Renal cortex interstitium (tissue), 11 donors: Measurements from ENCODE around the gene TRIM65. TPM values are rescaled to one million over a fixed set of nuclear protein-coding genes. Genes with fewer than 3 reads are reported as not detected.
"Not testable (repeated sequence)": the region's sequence is repeated elsewhere in the genome, so short reads cannot be mapped to it uniquely, and the experiment has no call there.

ENCODE experiments used
- DNase-seq, 11 donors: peaks; one replicate each; pipeline ENCODE4 v3.0.0-alpha.2; 2013; ENCODE audit warnings: low read depth in 9 of 11, low spot score in 4 of 11; ENCODE audit errors: extremely low read depth in 1 of 11
- polyA plus RNA-seq, 3 donors: library from polyadenylated mRNA; unstranded; fragments of 120-200 nt; gene quantifications; one replicate each; pipeline ENCODE4 v1.2.1, GENCODE V29; 2013; ENCODE audit not compliant: insufficient read length in 3 of 3

The TRIM65 gene
- polyA plus RNA-seq, 3 donors = 11.2 to 18.4 (median 15.5) TPM

DNA sequence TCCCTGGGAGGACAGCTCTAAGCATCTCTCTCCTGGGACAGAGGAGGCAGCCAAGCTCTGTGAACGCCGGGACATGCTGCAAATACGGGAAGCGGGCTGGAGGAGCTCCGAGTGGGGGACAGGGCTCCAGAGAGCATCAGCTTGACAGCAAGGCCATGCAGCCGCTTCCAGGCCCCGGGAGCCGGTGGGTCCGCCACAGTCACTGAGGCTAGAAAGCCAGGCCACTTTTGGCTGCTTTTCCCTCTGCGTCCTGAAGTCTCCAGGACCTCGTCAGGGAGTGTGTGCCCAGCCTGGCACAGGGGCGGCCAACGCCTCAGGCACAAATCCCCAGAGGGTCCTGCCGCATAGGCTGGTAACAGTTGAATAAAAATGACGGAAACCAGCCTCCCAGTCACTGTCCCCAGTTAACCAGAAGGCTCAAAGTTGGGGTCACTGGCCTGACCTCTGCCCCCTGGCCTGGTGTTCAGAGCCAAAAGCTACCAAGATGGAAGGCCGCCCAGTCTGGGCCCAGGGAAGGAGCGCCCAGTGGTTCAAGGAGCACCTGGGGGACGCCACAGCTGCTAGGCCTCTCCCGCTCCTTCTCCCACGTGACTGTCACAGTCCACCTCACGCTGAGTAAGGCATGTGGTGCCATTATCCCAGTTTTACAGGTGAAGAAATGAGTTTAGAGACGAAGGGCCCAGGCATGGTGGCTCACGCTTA lies 3.2 kb upstream of the TRIM65 start:
- no peak for DNase-seq

DNA sequence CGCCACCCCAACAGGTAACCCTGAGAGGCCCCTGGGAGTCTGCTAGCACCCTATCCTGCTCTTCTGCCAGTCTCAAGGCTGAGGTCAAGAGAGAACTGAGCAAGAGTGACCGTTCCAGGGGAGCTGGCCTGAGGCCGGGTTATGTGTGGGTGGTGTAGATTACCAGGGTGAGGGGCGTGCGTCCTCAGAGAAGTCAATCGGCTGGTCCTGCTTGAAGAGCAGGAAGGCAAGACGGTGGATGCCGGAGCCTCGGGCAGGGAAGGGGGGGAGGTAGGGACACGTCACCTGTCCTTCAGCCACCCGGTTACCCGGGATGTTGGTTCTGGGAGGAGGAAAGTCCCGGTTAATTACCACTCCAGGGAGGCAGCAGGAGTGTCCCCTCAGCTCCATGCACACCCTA lies 2.6 kb upstream of the TRIM65 start:
- no peak for DNase-seq

DNA sequence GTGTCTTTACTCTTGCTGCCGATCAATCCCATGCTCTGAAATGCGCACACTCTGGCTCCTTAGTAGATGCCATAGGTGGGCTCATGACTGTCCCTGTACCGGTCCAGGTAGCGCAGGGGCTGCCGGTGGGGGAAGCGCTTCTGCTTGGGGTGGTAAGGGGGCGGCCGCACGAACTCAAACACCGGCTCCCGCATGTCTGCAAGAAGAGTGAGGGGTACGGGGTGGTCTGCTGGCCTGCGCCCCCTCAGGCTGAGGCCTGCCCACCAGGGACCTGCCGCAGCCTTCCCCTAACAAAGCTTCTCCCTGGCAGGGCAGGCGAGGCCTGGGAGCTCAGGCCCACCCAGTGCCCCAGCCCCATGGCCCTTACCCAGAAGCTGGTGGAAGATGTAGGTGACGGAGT lies 2.0 kb upstream of the TRIM65 start:
- no peak for DNase-seq

DNA sequence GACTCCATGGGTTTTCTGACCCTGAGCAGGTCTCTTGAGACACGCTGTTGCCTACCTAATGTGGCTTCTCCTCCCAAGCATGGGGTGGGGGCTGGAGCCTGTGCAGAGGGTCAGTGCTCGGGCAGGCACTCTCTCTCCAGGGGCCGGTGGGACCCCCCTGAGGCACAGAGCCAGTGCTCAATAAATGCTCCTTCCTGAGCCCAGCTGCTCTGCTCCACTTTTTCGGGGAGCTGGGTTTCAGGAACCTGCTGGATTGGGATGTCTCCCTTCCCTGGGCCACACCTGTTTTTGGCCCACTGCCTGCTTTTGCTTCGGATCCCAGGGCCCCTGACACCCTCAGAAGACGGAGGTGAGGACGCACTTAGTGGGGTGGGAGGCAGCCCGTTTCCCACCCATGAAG lies 1.3 kb upstream of the TRIM65 start:
- DNase-seq = no peak

DNA sequence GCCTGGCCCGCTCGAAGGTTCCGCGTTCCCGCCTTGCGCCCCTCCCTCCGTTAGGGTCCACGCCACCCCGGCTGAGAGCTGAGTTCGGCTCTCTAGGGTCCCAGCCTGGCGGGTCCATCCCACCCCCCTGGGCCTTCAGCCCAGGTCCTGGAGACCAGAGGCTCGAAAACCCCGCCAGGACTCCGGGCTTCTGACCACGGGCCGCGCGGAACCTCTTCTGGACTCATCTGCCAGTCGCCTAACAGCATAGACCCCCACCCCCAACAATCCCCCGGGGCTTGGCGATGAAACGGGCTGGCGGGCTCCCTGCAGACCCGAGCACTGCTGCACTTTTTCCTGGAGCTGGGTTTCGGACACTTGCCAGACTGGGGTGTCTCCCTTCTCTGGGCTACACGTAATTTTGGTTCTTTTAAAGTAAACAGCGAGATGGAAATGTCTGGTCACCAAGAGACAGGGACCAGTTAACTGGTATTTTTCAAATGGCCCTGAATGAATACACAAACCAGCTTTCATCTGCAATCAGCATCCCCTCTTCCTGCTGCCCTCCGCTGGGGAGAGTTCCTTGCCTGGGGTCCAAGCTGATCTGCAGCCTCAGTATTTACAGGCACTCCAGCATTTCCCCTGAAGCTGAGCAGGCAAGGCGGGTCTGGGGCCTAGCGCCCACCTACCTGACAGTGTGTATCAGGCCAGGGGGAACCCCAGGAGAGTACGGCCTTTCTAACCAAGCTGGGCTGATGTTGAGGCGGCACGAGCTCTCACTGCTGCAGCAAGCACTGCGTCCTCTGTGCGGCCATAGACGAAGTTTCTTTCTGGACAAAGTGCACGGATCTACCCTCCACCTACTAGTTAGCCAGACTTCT lies 639 bp upstream of the TRIM65 start:
- no peak for DNase-seq

DNA sequence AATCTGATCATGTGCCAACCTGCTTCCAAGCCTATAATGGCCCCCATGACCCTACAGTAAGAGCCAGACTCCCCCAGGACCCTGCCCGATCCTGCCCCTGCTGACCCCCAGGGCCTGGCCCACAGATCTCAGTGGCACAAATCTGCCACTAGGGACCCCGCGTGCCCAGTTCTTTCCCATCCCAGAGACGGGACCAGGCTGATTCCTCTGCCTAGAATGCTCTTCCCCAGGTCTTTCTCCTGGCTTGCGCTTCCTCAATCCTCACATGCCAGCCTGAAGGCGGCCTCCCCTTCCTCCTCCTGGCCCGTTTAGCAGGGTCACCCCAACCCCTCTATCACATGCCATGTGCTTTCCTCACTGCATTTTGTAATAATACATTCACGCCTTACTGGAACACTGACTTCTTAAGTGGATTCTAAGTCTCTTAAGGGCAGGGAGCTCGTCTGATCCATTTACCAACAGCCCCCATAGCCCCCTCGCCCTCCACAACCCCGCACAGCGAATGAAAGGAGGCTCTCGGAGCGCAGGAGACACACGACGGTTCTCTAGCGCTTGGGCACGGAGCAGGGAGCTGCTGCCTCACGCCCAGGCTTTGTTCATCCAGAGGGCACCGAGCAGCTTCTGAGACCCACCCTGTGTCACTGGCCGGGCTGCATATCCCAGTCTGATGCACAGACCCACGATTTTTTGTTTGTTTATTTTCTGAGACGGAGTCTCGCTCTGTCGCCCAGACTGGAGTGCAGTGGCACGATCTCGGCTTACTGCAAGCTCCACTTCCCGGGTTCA lies 1.2 kb downstream of the TRIM65 start:
- no peak for DNase-seq

DNA sequence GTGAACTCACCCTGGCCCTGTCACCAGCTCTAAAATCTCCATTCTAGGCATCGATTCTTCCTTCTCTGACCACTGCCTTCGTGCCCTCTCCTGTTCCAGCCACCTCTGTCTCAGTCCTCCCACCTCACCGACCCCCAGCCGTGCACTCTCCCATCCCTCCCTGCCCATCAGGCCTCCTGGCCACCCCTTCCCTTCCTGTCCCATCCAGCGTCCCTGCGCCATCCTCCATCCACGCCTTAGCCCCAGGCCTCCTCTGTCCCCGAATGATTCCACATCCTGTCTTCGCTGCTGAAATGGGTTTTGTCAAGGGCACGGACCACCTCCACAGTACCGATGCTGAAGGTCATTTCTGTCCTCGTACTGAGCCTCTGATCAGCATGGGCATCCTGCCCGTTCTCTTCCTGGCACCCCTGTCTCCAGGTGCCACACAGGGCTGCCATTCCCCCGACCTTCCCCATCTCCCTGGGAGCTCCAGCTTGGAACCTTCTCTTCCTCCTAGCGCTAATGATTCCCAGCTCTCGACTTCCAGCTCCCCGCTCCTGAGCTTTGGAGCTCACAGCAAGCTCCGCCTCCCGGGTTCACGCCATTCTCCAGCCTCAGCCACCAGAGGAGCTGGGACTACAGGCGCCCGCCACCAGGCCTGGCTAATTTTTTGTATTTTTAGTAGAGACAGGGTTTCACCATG lies 2.6 kb downstream of the TRIM65 start:
- DNase-seq = no peak

DNA sequence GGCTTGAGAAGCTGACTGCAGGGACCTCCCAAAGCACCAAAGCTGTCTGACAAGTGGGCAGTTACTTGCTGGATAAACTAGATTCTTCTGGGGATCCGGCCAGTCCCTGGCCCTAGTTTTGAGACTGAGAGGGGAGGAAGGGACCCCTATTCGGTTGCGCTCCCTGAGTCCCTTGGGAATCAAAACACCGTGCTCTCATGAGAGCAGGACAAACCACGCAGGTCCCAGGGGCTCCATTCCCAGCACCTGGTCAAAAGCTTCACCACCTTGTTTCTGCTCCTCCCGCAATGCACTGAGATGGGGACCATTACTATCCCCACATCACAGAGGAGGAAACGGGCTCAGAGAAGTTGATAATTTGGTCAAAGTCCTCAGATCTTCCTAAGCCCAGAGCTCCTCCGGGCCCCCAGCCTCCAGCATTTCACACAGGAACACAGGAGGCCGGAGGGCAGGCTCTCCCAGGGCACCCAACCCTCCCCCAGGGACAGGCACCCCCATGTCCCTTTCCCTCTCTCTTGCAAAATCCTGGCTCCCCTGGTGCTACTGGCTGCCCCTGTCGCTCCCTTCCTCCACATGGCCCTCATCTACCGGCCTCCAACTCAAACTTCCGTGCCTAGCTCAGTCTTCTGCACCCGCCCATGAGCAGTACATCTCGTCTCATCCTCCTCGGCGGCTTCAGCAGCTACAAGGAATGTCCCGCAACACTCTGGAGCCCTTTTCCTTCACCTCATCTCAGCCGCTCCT lies 3.3 kb downstream of the TRIM65 start:
- no peak for DNase-seq

DNA sequence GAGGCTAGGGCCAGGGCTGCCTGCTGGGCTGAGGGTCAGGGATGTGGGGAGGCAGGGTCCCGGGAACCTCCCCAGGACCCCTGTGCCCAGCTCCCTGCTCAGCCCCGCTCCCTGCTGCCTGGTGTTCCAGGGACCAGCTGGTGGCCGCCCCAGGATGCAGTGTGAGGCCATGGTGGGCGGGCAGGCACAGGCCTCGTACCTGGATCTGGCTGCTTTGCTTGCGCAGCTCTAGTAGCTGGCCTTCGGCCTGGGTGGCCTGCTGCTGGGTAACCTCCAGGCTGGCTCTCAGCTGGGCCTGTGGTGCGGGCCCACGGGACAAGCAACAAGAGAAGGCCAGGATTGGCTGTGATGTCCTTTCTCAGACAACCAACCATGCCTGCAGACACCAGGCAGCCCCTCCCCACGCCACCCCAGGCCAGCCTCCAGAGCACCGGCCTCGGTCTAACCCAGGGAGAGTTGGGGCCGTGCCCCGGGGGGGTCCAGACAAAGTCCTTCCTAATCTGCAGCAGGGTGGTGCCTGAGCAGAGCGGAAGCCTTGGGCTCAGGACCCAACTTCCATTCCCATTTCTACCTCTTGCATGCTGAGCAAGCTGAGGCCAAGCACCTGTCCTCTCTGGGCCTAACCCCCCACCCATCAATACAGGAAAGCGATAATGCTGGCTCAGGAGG lies 4.1 kb downstream of the TRIM65 start:
- no peak for DNase-seq

DNA sequence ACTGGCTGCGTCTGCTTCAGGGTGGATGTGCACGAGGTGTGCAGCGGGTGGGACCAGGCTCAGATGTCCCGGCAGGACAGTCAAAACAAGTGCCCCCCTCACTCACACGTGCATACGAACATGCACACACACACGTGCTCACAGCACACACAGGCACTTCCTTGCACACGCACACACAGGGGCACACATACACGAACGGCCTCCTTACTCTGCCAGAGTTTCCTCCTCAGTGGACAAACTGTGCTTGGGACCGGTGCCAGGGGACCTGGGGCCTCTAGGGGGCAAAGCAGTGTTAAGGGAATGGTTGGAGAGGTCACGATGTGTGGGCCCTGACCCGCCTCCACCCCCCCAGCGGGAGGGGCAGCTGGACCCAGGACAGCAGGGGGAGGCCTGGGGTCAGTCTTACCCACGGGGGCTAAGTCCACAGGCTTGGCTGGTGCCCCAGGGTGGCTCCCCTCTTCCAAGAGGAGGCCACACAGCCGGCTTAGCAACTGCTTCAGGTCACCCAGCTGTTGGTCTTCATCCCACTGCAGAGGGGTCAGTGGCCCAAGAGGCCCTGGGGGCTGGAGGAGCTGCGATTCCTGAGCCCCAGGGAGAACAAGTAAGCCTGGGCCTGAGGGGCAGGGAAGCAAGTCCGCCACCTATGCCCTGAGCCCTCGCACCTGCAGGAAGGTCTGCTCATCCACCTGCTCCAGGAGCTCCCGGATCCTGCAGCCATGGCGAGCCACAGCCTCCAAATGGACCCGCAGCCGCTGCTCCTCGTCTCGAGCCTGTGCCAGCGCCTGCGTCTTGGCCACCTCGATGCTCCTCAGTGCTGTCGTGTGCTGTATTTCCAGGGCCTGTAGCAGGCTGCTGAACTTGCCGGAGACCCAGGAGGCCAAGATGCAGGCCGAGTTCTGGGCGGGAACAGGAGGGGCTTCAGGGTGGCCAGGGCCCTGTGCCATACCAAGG lies 4.9 kb downstream of the TRIM65 start:
- DNase-seq = no peak

DNA sequence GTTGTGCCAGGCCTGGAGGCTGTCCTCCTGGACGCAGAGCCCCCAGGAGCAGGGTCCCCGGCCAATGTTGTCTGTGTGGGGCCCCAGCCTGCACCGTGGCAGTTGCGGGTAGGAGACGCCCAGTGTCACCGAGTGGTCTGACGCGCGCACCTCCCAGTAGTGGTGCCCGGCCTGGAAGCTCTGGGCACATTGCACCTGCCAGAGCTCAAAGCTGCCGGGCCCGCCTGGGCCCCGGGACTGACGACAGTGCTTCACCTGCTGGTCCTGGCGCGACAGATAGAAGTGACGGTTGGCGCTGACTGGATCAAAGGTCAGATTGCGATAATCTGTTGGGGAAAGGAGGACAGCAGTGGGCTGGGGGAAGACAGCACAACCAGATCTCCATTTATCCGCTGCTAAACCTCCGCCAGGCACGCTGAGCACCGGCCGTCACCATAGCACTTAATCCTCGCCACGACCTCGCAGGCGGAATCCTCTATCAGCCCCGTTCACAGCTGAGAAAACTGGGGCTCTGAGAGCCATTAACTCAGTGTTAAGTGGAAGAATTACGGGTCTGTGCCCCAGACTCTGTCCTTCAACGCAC lies 5.6 kb downstream of the TRIM65 start:
- DNase-seq = no peak

DNA sequence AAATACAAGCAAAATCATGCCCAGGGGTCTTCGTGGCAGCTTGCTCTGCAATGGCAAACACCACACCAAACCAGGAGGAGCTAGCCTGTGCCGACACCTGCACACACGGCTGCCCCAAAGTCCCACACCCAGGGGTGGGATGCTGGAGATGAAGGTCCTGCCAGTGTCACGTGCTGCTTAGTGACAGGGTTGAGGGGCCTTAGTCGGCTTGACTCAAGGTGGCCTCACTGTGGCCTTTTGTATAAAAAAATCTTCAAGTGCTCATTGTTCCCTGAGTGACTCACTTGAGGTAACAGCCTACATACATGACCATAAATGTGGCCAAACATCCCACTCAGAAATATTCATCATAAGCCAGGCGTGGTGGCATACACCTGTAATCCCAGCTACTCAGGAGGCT lies 7.3 kb downstream of the TRIM65 start:
- DNase-seq = no peak

DNA sequence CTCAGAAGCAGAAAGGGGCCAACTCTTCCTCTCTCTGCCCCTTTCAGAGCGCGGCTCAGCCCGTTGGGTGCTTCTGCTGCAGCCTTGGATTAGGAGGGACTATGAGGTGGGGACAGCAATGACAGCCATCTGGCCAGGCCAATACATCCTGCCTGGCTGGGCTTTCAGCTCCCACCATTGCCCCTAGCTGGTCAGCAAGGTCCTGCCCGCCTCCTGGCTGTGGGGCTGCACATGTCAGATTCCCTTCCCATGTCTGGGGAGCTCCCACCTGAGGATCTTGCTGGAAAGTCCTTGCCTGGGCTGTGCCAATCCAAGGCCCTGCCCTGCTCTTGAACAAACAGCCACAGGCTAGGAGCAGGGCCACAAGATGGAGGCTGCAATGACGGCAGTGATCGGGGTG lies 8.3 kb downstream of the TRIM65 start:
- DNase-seq = no peak

DNA sequence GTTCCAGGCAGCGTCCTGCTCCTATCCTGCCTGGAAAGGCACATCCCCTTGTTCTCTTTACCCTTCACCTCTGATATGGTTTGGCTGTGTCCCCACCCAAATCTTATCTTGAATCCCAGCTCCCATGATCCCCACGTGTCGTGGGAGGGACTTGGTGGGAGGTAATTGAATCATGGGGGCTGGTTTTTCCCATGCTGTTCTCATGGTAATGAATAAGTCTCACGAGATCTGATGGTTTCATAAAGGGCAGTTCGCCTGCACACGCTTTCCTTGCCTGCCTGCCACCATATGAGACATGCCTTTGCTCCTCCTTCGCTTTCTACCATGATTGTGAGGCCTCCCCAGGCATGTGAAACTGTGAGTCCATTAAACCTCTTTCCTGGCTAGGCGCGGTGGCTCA lies 10.9 kb downstream of the TRIM65 start:
- DNase-seq = not testable (repeated sequence)

DNA sequence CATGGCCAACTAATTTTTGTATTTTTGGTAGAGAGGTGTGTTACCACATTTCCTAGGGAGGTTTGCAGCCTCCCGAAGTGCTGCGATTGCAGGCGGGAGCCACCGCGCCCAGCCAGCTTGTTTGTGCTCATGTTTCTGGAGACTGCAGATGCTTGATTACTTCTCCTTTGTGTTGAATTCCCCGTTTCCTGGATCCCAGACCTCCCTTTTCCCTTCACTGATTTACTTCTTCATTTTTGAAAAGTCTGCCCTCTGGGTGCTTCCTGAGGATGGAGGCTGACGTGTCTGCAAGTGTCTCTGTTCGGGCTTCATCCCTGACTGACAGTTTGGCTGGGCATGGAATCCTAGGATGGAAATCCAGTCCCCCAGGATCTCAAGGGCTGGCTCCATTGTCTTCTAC lies 11.3 kb downstream of the TRIM65 start:
- DNase-seq = no peak

DNA sequence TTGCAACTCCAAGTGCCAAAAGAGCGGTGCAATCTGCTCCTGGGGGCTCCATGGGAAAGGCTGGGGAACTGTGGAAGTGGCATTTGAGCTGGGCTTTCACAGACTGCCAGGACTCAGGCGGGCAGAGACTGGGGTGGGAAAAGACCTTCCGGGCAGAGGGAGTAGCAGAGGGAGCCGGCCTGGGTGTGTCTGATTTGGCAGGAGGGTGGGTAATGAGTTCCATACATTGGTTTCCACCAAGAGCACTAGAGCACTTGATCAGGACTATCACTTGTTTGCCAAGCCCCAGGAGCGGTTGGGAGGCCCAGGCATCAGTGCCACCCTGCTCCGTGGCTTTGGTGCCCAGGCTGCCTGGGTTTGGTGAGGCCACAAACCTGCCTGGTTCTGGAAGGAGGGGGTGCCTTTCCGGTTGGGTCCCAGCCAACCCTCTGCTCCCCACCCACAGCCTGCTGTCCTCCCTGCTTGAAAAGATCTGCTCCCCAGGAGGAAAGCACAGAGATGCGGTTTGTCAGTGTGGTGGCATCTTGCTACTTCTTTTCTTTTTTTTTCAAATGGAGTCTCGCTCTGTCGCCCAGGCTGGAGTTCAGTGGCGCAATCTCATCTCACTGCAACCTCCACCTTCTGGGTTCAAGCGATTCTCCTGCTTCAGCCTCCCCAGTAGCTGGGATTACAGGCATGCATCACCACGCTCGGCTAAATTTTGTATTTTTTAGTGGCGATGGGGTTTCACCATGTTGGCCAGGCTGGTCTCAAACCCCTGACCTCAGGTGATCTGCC lies 14.9 kb downstream of the TRIM65 start:
- no peak for DNase-seq
